ENCODE measurements around the gene EPHA3. TPM values are rescaled to one million over a fixed set of nuclear protein-coding genes. Genes with fewer than 3 reads are reported as not detected.

The EPHA3 gene
- total and polyA plus RNA-seq, 2 of the 4 experiments (the other 2 are of a cell fraction) = 0.10 to 0.18 TPM

DNA sequence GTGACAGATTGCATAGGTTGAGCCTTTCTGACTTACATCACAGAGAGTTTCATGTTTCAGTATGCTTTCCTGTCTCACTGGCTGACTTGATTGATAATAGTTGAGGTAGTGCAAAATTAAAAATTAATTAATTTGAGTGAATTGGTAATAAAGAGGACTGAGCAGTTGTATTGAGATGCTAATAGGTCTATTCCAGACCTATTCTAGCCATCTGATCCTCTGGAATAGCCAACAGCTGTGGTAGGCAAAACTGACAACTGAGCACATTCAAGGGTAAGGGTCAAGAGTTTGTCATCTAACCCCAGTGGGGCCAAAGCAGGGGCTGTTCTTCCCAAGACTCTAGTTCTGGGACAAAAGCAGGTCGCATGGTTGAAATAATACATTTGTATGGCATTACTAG is 132.4 kb downstream of the EPHA3 start:
- Histone ChIP-seq H3K36me3 (ENCODE audit: control insufficient read depth, insufficient read depth, low read length) (no peaks in the 10 kb centered on the region), H3K4me1 (ENCODE audit: control insufficient read depth, insufficient read depth, low read length) (no peaks in the 10 kb centered on the region), H3K9ac (ENCODE audit: low read depth, low read length) (no peak overlapping the region), H2BK5ac (ENCODE audit: low read depth, low read length, poor library complexity, severe bottlenecking) (no peak overlapping the region), H4K8ac (ENCODE audit: low read depth in 2 of 2, low read length in 2 of 2) (no peak overlapping the region), H3K23ac (ENCODE audit: low read depth, low read length) (no peak overlapping the region), H3K79me1 (ENCODE audit: low read depth in 1 of 2, low read length in 2 of 2) (no peaks in the 10 kb centered on the region), H2BK120ac (ENCODE audit: low read depth, low read length) (no peak overlapping the region), H4K20me1 (ENCODE audit: insufficient read depth, low read length) (no peaks in the 10 kb centered on the region), H4K91ac (ENCODE audit: insufficient read depth, low read depth, low read length) (no peak overlapping the region), H3K27me3 (ENCODE audit: control insufficient read depth, insufficient read depth, low read length) (no peaks in the 10 kb centered on the region), H2BK20ac (ENCODE audit: low read depth, low read length) (no peak overlapping the region), H3K4me3 (ENCODE audit: insufficient read depth, low read depth, low read length) (no peak overlapping the region), H2AK9ac (replicated peaks; ENCODE audit: low read depth, low read length, poor library complexity) (no peak overlapping the region), H3K14ac (replicated peaks; ENCODE audit: low read depth, low read length) (no peak overlapping the region), H2AFZ (replicated peaks; ENCODE audit: low read length, poor library complexity) (no peak overlapping the region), H3K9me1 (ENCODE audit: insufficient read depth, low read length) (no peaks in the 10 kb centered on the region), H2BK15ac (ENCODE audit: low read depth, low read length) (no peak overlapping the region), H2AK5ac (ENCODE audit: low read depth, low read length) (no peak overlapping the region), H3K4ac (ENCODE audit: low read depth, low read length) (no peak overlapping the region), H3K18ac (ENCODE audit: low read depth, low read length) (no peak overlapping the region), H3K56ac (ENCODE audit: extremely low read depth, insufficient read depth, low read length) (no peak overlapping the region), H3K4me2 (ENCODE audit: low read depth, low read length) (no peak overlapping the region), H3K9me3 (ENCODE audit: control insufficient read depth, insufficient read depth, low read length) (no peaks in the 10 kb centered on the region), H3K27ac (ENCODE audit: insufficient read depth, low read length) (no peak overlapping the region), H4K5ac (ENCODE audit: low read depth, low read length) (no peak overlapping the region)
- in situ Hi-C loops (cut with MboI; ENCODE audit: low sequenced_read_pairs) = no loop called here
- WGBS, 2 experiments (ENCODE audit: extremely low coverage in 2 of 2, insufficient read length in 1 of 2) = no CpG with 5 or more reads among the region's 1 CpG
- no peak for ATAC-seq (ENCODE audit: low read depth)
- TF ChIP-seq SMC3 (IDR thresholded peaks at IDR 0.05; ENCODE audit: low read depth, low read length) (no peak), BHLHE40 (IDR thresholded peaks at IDR 0.05; ENCODE audit: low read depth, low read length) (no peak), CEBPB (IDR thresholded peaks at IDR 0.05; ENCODE audit: low read depth, low read length) (no peak), MXI1 (IDR thresholded peaks at IDR 0.05; ENCODE audit: borderline replicate concordance, low read depth, low read length) (no peak), NFE2L2 (IDR thresholded peaks at IDR 0.05; ENCODE audit: low read depth, low read length) (no peak), RCOR1 (IDR thresholded peaks at IDR 0.05; ENCODE audit: insufficient replicate concordance, low read length) (no peak), MAZ (IDR thresholded peaks at IDR 0.05; ENCODE audit: borderline replicate concordance, low read depth, low read length) (no peak), CHD1 (IDR thresholded peaks at IDR 0.05; ENCODE audit: low read depth, low read length) (no peak), POLR2A (IDR thresholded peaks at IDR 0.05; ENCODE audit: low read depth, low read length) (no peak), MAFK (IDR thresholded peaks at IDR 0.05; ENCODE audit: low read depth, low read length) (no peak), RAD21 (IDR thresholded peaks at IDR 0.05; ENCODE audit: low read length) (no peak), FOS (IDR thresholded peaks at IDR 0.05; ENCODE audit: low read depth, low read length) (no peak)
- TF ChIP-seq, protein P1, sequence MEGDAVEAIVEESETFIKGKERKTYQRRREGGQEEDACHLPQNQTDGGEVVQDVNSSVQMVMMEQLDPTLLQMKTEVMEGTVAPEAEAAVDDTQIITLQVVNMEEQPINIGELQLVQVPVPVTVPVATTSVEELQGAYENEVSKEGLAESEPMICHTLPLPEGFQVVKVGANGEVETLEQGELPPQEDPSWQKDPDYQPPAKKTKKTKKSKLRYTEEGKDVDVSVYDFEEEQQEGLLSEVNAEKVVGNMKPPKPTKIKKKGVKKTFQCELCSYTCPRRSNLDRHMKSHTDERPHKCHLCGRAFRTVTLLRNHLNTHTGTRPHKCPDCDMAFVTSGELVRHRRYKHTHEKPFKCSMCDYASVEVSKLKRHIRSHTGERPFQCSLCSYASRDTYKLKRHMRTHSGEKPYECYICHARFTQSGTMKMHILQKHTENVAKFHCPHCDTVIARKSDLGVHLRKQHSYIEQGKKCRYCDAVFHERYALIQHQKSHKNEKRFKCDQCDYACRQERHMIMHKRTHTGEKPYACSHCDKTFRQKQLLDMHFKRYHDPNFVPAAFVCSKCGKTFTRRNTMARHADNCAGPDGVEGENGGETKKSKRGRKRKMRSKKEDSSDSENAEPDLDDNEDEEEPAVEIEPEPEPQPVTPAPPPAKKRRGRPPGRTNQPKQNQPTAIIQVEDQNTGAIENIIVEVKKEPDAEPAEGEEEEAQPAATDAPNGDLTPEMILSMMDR (conservative IDR thresholded peaks at IDR 0.05; ENCODE audit: low read depth, low read length) = no peak
- TF ChIP-seq, protein P2, sequence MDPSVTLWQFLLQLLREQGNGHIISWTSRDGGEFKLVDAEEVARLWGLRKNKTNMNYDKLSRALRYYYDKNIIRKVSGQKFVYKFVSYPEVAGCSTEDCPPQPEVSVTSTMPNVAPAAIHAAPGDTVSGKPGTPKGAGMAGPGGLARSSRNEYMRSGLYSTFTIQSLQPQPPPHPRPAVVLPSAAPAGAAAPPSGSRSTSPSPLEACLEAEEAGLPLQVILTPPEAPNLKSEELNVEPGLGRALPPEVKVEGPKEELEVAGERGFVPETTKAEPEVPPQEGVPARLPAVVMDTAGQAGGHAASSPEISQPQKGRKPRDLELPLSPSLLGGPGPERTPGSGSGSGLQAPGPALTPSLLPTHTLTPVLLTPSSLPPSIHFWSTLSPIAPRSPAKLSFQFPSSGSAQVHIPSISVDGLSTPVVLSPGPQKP (IDR thresholded peaks at IDR 0.05; ENCODE audit: borderline replicate concordance, low read depth, low read length) = no peak
- intact Hi-C loops (cut with micrococcal nuclease) = no loop called here
- ChIA-PET POLR2A (ENCODE audit: unreplicated experiment) (no interaction called here), CTCF (no interaction called here)
- dilution Hi-C loops (cut with HindIII; ENCODE audit: low sequenced_read_pairs, unreplicated experiment) = no loop called here
- no peak for DNase-seq
- no TSS peak for BruUV-seq (replicated peaks)
